ENCODE results near the gene NR5A2. TPM values are rescaled to one million over a fixed set of nuclear protein-coding genes. Genes with fewer than 3 reads are reported as not detected.

The NR5A2 gene
- total and polyA plus RNA-seq, 3 donors from 2014 or later, result 1.3 to 4.4 (median 2.3) TPM

GRCh38 chr1:200053646-200054045, 26.1 kb downstream of the NR5A2 start:
- no peak overlapping the region for H3K27ac ChIP-seq
- DNase-seq, result no peak
- no peak overlapping the region for H3K4me3 ChIP-seq
- no peaks in the 10 kb centered on the region for H3K27me3 ChIP-seq
- H3K36me3 ChIP-seq (ENCODE audit: low read depth, missing control alignments), result no peaks in the 10 kb centered on the region
- H3K9me3 ChIP-seq, result no peaks in the 10 kb centered on the region
- TF ChIP-seq CTCF (IDR thresholded peaks at IDR 0.05) (no peak), POLR2A (IDR thresholded peaks at IDR 0.05) (no peak)
- intact Hi-C loops (cut with DNase I; ENCODE audit: low total_unique reads), result no loop called here
- WGBS, 2 donors, result 53 to 63% methylated on average over 8 of the region's 8 CpGs
- H3K4me1 ChIP-seq, result no peaks in the 10 kb centered on the region

GRCh38 chr1:200058341-200058740, 30.8 kb downstream of the NR5A2 start:
- no peak for TF ChIP-seq CTCF (IDR thresholded peaks at IDR 0.05)
- no peak for TF ChIP-seq POLR2A (IDR thresholded peaks at IDR 0.05)
- no peaks in the 10 kb centered on the region for H3K4me1 ChIP-seq
- DNase-seq, result no peak
- intact Hi-C loops (cut with DNase I; ENCODE audit: low total_unique reads), result no loop called here
- H3K4me3 ChIP-seq, result no peak overlapping the region
- no peaks in the 10 kb centered on the region for H3K36me3 ChIP-seq (ENCODE audit: low read depth, missing control alignments)
- no peaks in the 10 kb centered on the region for H3K9me3 ChIP-seq
- H3K27ac ChIP-seq, result no peak overlapping the region
- H3K27me3 ChIP-seq, result no peaks in the 10 kb centered on the region
- 94% methylated on average over 15 of the region's 15 CpGs for WGBS, 2 donors

GRCh38 chr1:200062143-200062542, 34.6 kb downstream of the NR5A2 start:
- Histone ChIP-seq H3K27me3 (no peaks in the 10 kb centered on the region), H3K27ac (no peak overlapping the region), H3K9me3 (no peaks in the 10 kb centered on the region), H3K36me3 (ENCODE audit: low read depth, missing control alignments) (no peaks in the 10 kb centered on the region), H3K4me1 (no peaks in the 10 kb centered on the region), H3K4me3 (no peak overlapping the region)
- DNase-seq, result no peak
- TF ChIP-seq CTCF (IDR thresholded peaks at IDR 0.05), result no peak
- no peak for TF ChIP-seq POLR2A (IDR thresholded peaks at IDR 0.05)
- intact Hi-C loops (cut with DNase I; ENCODE audit: low total_unique reads), result no loop called here
- WGBS, 2 donors, result 67 to 70% methylated on average over 2 of the region's 2 CpGs

- H3K36me3 ChIP-seq (ENCODE audit: low read depth, missing control alignments), result no peaks in the 10 kb centered on the region
- TF ChIP-seq CTCF (IDR thresholded peaks at IDR 0.05) (no peak), POLR2A (IDR thresholded peaks at IDR 0.05) (no peak)
- peaks cover 7% of the 10 kb centered on the region for H3K4me1 ChIP-seq
- no peaks in the 10 kb centered on the region for H3K27me3 ChIP-seq
- H3K9me3 ChIP-seq, result no peaks in the 10 kb centered on the region
- H3K4me3 ChIP-seq, result no peak overlapping the region
- WGBS, 2 donors, result 62 to 73% methylated on average over 4 of the region's 4 CpGs
- no peak for DNase-seq
- H3K27ac ChIP-seq, result no peak overlapping the region
- intact Hi-C loops (cut with DNase I; ENCODE audit: low total_unique reads), result no loop called here
Measured at GRCh38 chr1:200072636-200073285, 45.3 kb downstream of the NR5A2 start.

- intact Hi-C loops (cut with DNase I; ENCODE audit: low total_unique reads), result no loop called here
Measured at GRCh38 chr1:200073286-200073637, 45.8 kb downstream of the NR5A2 start.

More at GRCh38 chr1:200073286-200073637, 45.8 kb downstream of the NR5A2 start:
- Histone ChIP-seq H3K9me3 (no peaks in the 10 kb centered on the region), H3K27ac (no peak overlapping the region), H3K36me3 (ENCODE audit: low read depth, missing control alignments) (no peaks in the 10 kb centered on the region), H3K27me3 (no peaks in the 10 kb centered on the region), H3K4me1 (peaks cover 7% of the 10 kb centered on the region), H3K4me3 (no peak overlapping the region)
- no peak for DNase-seq
- WGBS, 2 donors, result 95 to 100% methylated on average over 1 of the region's 1 CpG
- no peak for TF ChIP-seq CTCF (IDR thresholded peaks at IDR 0.05)
- no peak for TF ChIP-seq POLR2A (IDR thresholded peaks at IDR 0.05)
